Caki2 (cell line): ENCODE measurements around the gene ERC1. TPM values are rescaled to one million over a fixed set of nuclear protein-coding genes. Genes with fewer than 3 reads are reported as not detected.

Experiments used
- DNase-seq: peaks from one replicate; pipeline ENCODE4 v3.0.0-alpha.2; 2015; ENCODE audit warnings: low read depth
- in situ Hi-C: cut with HindIII; loops from 2 replicates; pipeline ENCODE4 v1.10.0; 2016; ENCODE audit warnings: low sequenced_read_pairs, low pct_unique_long_range_greater_than_20kb, mixed read lengths
- total RNA-seq: library from RNA; depleted of rRNA; stranded (reverse); fragments of >200 nt; shearing (Covaris generic); gene quantifications from 2 replicates; pipeline ENCODE4 v1.2.3, GENCODE V29; 2014; ENCODE audit warnings: low replicate concordance

Gene ERC1
- total RNA-seq, 1 experiment from 2014 or later: 11.3 TPM

DNA sequence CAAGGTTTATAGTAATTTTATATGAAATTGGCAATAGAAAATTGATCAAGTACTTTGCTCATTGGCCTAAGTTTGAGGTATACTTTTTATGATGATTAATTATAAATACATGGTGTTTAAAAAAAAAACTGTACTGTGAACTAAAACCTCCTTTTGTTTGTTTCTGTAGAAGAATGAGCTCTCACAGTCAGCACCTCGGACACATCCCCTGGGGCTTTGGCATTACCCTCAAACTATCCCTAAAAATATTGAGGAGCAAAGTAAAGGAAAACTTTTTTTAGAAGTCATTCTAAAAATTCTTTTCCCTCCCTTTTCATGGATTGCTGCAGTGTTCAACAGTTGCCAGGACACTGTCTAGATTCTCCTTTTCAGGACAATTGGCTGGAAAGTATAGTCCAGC is 419.8 kb downstream of the ERC1 start:
- in situ Hi-C loops: no loop called here
- DNase-seq: no peak

DNA sequence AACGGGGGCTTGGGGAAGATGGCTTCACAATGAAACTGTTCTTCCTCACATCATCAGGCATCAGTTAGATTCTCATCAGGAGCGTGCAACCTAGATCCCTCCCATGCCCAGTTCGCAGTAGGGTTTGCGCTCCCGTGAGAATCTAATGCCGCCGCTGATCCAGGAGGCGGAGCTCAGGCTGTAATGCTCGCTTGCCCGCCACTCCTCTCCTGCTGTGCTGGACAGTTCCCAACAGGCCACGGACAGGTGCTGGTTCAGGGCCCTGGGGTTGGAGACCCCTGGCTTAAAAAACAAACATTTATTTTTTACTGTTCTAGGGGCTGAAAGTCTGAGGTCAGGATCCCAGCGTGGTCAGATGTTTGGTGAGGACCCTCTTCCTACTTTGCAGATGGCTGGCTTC is 422.9 kb downstream of the ERC1 start:
- in situ Hi-C loops: no loop called here
- no peak for DNase-seq

DNA sequence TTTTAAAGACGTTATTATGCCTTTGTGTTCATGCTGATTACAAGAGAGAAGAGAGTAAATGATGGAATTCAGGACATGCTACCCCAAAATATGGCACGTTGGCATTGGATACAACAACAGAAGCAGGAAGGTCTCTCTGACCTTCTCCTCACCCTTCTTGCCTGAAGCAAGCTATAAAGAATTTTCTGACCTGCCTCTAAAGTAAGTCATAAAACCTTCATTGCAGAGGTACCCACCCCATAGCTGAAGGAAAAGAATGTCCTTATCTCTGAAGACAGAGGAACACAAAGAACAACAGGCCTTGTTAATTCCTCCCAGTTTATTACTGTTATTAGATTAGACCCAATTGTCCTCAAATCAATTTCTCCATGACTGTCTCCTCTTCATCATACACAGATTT is 427.1 kb downstream of the ERC1 start:
- no peak for DNase-seq
- in situ Hi-C loops: no loop called here

DNA sequence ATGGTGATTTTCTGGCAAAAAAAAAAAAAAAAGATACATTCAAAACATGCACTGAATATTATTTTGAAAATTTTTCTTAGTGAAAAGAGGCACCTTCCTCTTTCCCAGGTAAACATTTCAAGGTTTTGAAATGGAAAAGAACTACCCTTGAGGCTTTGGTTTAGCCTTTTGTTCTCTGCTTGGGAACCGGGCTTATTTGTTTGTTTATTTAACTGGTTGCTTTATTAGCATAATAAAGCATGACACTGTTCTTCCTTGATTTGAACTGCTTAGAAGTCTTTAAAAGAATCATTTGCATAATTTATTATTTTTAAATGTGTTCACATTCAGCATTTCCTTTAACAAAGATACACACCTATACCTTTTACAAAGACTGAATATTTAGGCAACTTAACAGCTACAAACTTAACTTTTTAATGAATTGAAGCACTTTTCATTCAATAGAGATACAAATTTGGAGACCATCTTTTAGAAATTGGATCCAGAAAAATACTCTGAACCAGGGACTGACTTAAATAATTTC is 428.9 kb downstream of the ERC1 start:
- DNase-seq: no peak
- in situ Hi-C loops: no loop called here

DNA sequence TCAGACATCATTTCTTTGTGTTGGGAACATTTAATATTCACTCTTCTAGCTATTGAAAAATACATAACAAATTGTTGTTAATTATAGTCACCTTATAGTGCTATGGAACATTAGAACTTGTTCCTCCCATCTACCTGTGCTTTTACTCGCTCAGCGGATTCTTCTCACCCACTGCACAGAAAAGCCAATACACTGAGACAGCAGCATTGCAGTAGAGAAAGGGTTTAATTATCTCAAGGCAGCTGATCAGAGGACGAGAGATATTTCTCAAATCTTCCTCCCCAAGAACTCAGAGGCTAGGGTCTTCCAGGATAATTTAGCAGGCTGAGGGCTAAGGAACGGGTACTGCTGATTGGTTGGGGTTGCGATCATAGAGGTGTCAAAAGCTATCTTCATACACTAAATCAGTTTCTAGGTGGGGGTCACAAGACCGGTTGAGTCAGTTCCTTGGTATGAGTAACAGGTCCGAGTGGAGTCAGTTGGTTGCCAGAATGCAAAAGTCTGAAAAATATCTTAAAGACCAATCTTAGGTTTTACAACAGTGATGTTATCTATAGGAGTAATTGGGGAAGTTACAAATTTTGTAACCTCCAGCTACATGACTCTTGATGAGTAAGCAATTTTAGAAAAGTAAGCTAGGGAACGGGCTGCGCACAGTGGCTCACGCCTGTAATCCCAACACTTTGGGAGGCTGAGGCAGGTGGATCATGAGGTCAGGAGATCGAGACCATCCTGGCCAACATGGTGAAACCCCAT is 430.2 kb downstream of the ERC1 start:
- peak; percentile 10 for DNase-seq
- in situ Hi-C loops: no loop called here

DNA sequence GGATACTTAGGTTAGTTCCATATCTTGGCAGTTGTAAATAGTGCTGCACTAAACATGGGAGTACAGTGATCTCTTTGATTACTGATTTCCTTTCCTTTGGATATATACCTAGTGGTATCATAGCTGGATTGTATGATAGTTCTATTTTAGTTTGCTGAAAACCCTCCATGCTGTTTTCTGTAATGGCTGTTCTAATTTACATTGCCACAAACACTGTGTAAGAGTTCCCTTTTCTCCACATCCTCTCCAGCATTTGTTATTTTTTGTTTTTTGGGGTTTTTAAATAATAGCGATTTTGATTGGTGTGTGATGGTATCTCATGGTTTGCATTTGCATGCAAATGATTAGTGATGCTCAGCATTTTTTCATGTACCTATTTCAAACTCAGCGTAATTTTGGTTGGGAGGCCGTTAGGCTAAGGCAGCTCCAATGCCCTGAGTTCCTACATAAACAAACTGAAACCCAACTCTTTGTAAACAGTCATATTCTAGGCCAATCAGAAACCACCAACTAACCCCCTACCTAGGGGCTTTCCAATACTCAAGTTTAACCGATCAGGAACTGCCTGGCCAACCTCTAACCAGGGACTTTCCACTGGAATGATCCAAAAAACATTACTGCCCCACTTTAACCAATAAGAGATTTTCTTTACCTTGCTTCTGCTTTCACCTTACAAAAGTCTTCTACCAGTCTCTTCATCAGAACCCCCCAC is 431.7 kb downstream of the ERC1 start:
- in situ Hi-C loops: no loop called here
- peak; percentile 8 for DNase-seq

DNA sequence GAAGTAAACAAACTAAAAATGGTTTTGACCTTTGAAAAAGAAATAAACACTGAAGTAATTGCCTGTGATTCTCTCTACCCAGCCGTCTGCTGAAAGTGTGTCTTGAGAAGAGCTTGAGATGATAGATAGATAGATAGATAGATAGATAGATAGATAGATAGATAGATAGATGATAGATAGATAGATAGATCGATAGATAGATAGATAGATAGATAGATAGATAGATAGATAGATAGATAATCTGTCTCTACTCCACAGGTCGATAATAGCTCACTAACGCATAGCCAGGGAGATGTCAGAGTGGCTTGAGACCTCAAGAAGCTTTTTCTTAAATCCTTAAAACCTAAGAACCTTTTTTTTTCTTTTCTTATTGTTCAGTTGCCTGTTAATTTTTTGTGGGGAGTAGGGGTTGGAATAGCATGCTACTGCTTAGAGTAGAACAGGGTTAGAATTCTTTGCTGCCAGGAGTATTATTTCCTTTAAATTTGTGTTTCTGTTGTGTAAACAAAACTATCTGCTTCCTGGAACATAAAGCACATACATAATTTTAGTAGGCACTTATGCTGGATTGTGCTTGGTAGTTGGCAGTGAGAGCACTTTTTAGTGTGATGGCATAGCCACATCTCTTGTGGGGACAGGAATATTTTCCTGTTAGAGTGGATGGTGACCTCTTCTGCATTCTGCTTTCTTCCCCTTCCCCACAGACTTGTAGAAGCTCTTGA is 433.8 kb downstream of the ERC1 start:
- in situ Hi-C loops: no loop called here
- no peak for DNase-seq

DNA sequence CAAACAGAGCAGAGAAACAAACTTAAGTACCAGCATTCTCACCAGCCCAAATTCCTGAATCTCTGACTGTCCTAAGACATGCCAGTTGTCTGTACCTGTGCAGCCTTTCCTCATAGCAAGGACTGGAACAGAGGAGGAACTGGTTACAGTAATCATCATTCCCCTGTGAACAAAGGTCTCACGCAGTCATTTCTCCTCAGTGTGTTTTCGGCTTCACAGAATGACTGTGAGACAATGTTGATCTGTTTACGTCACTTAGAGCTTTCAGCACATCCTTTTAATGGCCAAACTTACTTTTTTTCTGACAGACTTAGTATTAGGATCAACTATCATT is 434.3 kb downstream of the ERC1 start:
- DNase-seq: no peak
- in situ Hi-C loops: no loop called here

DNA sequence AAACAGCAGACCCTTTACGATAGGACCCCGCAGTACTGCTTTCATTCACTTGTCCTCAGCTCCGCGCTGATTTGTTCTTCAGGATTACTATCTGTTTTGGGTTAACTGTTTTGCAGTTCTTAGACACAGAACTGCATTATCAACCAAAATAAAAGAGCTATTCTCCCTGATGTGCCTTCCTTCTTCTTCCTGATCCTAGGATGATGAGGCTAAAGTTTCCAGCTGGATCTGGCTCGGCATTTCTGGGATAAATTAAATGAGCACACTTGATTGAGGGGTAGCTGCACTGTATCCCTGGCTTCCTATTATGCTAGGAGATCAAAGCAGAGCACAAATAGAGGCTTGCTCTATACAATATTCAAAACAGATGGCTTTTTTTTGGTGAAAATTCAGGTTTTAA is 437.6 kb downstream of the ERC1 start:
- DNase-seq: no peak
- in situ Hi-C loops: no loop called here

DNA sequence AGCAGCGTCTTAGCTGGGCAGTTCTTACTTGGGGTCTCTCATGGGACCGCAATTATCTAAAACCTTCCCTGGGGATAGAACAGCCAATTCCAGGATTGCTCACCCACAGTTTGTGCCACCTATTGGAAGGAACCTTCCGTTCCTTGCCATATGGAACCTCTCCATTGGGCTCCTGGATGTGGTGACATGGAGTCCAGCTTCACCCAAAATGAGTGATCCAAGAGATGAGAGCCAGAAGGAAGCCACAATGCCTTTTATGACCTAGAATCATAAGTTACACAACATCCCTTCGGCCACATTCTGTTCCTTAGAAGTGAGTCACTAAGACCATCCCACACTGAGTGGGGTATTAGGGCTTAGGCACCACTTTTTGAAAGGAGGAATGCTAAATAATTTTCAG is 439.0 kb downstream of the ERC1 start:
- in situ Hi-C loops: no loop called here
- no peak for DNase-seq

DNA sequence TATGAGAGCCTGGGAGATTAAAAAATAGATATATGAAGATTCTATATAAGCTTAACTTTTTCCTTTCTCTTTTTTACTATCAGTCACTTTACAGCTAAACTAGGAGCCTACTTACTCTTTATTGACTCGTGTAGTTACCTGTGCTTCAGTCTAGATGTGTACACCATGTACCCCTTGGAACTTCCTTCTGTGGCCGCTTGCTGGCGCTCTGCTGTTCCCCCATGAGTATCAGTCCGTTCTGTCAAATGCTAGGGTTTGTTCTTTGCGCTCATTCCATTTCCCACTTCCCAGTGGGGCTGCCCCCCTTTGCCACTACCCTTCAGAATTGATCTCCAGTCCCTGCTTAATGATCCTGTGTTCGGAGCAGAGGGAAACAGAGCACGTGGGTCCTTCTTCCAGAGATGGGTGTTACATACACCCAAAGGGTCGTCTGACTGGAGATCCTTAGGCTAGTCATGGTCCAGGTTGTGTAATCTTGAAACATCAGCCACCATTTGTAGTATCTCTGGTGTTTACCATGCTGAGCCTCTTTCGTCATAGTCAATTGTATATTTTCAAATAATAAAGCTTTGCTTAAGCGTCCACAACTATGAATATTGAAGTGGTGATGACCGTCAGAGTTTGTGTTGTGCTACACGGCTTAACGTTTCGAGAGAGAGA is 443.4 kb downstream of the ERC1 start:
- in situ Hi-C loops: no loop called here
- no peak for DNase-seq

DNA sequence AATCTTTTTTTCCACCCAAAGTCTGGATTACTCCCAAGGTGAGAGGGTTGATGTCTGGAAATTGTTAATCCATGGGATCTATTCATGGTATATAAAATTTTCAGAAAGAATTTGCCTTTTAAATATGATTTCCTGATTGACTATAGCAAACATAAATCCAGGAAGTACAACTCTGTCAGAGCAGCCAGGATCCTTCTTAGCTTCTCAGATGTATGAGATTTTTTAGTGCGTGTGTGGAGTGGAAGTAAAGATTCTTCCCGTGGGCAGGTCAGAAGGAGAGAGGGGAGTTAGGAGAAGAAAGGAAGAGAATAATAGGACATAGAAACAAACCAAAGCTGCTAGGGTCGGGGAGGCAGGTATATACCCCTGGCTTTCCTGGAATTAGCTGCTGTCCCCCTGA is 444.0 kb downstream of the ERC1 start:
- in situ Hi-C loops: no loop called here
- no peak for DNase-seq

DNA sequence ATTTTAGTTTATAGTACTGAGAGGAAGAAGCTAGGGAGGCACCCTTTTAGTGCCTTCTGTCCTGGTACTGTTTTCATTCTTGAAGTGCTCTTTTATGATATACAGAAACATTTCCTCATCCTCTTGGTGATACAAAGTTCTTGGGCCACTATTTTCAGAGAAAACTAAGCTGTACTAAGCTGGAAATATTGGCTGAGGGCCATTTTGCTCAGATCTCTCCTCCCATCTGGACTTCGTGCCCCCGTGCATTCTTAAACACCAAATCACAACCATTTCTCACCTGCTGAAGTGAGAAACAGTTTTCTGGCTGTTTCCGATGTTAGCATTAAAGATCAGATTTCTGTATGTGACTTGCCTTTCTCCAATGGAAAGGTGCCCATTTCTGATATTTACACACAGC is 444.4 kb downstream of the ERC1 start:
- in situ Hi-C loops: no loop called here
- DNase-seq: no peak

DNA sequence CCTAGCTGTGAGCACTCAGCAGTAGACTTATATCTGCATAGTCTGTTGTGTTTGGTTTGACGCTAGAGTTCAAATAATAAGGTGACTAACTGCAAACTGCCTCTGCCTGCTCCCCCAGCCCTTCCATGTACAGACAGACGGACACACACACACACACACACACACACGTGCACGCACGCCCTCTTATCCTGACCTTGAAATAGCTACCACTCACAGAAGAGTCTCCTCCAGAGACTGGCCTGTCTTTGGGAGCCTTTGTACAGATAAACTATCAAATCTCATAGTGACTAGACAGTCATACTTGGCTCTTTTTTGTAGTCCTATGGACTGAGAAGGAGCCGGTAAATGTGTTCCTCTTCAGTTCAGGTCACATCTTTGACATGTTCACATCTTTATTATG is 445.0 kb downstream of the ERC1 start:
- DNase-seq: no peak
- in situ Hi-C loops: no loop called here

DNA sequence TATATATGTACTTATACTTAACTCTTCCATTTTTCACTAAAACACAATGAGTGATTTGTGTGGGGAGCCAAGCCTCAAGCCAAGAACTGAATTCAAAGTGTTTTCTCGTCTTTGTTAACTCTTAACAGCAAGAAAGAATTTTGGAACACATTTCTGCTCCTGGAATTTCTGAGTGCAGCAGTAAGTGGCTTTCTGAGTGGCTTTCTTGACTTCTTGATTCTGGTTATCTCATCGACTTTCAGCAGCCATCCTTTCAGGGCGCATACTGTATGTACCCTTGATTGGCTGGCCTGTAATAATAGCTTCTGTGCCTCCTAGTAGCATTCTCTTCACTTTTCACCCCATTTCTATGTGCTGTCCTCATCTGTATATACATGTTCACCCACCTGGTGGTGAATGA is 446.0 kb downstream of the ERC1 start:
- in situ Hi-C loops: no loop called here
- no peak for DNase-seq

DNA sequence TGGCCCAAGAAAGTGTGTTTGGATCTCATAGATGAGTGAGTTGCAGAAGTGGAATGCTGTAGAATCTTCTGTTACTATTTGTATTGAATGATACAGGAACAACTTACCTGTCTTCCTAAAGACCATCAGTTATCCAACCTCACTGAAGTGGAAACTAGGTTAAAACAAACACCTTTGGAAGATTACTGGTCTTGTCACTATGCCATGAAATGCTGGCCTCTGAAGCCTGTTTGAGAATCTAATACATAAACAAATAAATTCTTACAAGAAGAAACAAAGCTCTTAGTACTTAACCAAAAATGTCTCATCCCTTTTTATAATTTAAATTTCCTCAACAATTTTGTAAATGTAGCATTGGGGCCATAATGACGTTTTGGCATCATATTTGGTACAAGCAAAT is 448.2 kb downstream of the ERC1 start:
- in situ Hi-C loops: no loop called here
- no peak for DNase-seq

DNA sequence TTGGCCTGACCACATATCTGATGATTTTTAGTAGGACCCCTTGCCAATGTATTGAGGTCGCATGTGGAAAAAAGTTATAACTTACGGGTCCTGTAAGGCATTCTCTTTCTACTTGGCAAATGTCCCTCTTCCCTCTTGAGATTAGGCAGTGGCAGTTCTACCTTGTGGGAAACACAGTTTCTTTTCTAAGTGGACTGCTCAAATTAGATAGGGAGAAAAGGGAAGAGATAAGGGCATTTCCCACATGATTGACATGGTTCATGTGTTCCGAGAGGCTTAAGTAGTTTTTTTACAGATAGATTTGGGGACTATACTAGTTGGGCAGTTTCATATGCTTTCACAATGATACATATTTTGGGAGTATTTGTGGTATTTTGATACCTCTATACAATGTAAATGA is 448.7 kb downstream of the ERC1 start:
- in situ Hi-C loops: no loop called here
- DNase-seq: no peak

DNA sequence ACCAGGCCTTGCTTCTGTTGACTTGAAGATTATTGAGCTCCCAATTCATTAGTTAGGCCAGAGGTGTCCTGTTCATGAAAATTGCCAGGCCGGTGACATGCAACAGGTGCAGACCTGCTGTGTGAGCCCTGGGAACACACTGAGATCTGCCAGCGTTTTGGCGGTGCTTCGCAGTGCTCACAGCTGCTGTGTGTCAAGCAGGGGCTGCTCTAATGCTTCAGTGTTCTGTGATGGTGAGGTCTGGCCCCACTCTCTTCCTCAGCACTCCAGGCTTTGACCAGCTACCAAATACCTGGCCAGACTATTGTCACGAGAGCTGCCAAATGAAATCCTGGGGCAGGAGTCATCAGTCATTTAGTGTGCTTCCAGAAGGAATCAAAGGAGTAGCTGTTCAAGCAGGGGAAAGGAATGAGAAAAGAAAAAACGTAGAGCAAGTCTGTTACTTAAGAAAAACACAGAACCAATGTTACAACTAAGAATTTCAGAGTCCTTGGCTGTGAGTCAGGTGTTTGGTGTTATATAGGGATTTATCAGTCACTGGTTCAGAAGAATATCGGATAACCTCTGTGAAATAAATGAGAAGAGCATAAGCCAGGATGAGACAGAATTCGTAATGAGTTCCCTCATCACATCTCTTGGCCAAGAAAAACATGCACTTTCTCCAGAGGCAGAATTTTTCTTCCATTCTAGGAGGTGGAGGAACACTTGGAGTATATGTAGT is 452.6 kb downstream of the ERC1 start:
- DNase-seq: peak; percentile 79
- in situ Hi-C loops: no loop called here
